DOHH2 (cell line): ENCODE results near the gene CDHR4.
A peak's percentile ranks its signal among the peaks of the same experiment; 100 is the strongest.
"Not testable (repeated sequence)": the region's sequence is repeated elsewhere in the genome, so short reads cannot be mapped to it uniquely, and the experiment has no call there.

Experiments used
- H3F3A ChIP-seq: fragments of 200-600 bp; sonication (generic), shearing (Covaris generic); 2 replicates; pipeline ENCODE4 v1.6.0; 2016; ENCODE audit warnings: antibody characterized with exemption, mild to moderate bottlenecking; ENCODE audit not compliant: control insufficient read depth, insufficient read depth
- H3K27ac ChIP-seq: fragments of 200-600 bp; sonication (generic); 2 replicates; pipeline ENCODE4 v1.5.1; 2014; ENCODE audit warnings: low read depth, mild to moderate bottlenecking, low read length, moderate library complexity
- H3K27me3 ChIP-seq: fragments of 200-600 bp; sonication (generic); 2 replicates; pipeline ENCODE4 v1.6.1; 2014; ENCODE audit warnings: mild to moderate bottlenecking, low read length, mixed read lengths; ENCODE audit not compliant: control insufficient read depth
- H3K36me3 ChIP-seq: fragments of 200-600 bp; sonication (generic); 2 replicates; pipeline ENCODE4 v1.6.1; 2014; ENCODE audit warnings: mild to moderate bottlenecking, low read length, moderate library complexity, mixed read lengths; ENCODE audit not compliant: control insufficient read depth
- H3K4me1 ChIP-seq: fragments of 200-600 bp; sonication (generic); 2 replicates; pipeline ENCODE4 v1.6.1; 2014; ENCODE audit warnings: mild to moderate bottlenecking, low read length, mixed read lengths; ENCODE audit not compliant: control insufficient read depth
- H3K4me2 ChIP-seq: fragments of 200-600 bp; sonication (generic); 2 replicates; pipeline ENCODE4 v1.6.0; 2014; ENCODE audit warnings: mild to moderate bottlenecking, low read length, moderate library complexity
- H3K4me3 ChIP-seq: fragments of 200-600 bp; sonication (generic); 2 replicates; pipeline ENCODE4 v1.5.1; 2014; ENCODE audit warnings: mild to moderate bottlenecking, low read length, mixed read lengths
- H3K79me2 ChIP-seq: fragments of 200-600 bp; sonication (generic); 2 replicates; pipeline ENCODE4 v1.6.1; 2014; ENCODE audit warnings: mild to moderate bottlenecking, low read length, mixed read lengths; ENCODE audit not compliant: control insufficient read depth
- H3K9me2 ChIP-seq: fragments of 200-600 bp; sonication (generic); replicated peaks from 2 replicates; pipeline ENCODE4 v1.6.1; 2014; ENCODE audit warnings: mild to moderate bottlenecking, low read length, mixed read lengths; ENCODE audit not compliant: control insufficient read depth
- H3K9me3 ChIP-seq: fragments of 200-600 bp; sonication (generic); 2 replicates; pipeline ENCODE4 v1.6.1; 2014; ENCODE audit warnings: antibody characterized with exemption, low read length, mixed read lengths; ENCODE audit not compliant: control insufficient read depth, insufficient read depth
- H4K20me1 ChIP-seq: fragments of 200-600 bp; sonication (generic); 2 replicates; pipeline ENCODE4 v1.6.0; 2014; ENCODE audit warnings: low read depth, mild to moderate bottlenecking, antibody characterized with exemption, low read length, moderate library complexity; ENCODE audit not compliant: control insufficient read depth, insufficient read depth
- EZH2phosphoT487 ChIP-seq: fragments of 200-600 bp; sonication (generic); IDR thresholded peaks from 2 replicates; pipeline ENCODE4 v1.6.1; 2017; ENCODE audit warnings: borderline replicate concordance, mild to moderate bottlenecking, antibody characterized with exemption, low read length, moderate library complexity, mixed read lengths
- TF ChIP-seq, protein P1 (sequence below): fragments of 200-600 bp; sonication (generic); IDR thresholded peaks from one replicate; pipeline ENCODE4 v1.5.1; 2014; ENCODE audit warnings: antibody characterized with exemption, mild to moderate bottlenecking, low read depth, low read length; ENCODE audit not compliant: poor library complexity, severe bottlenecking

The CDHR4 gene

DNA sequence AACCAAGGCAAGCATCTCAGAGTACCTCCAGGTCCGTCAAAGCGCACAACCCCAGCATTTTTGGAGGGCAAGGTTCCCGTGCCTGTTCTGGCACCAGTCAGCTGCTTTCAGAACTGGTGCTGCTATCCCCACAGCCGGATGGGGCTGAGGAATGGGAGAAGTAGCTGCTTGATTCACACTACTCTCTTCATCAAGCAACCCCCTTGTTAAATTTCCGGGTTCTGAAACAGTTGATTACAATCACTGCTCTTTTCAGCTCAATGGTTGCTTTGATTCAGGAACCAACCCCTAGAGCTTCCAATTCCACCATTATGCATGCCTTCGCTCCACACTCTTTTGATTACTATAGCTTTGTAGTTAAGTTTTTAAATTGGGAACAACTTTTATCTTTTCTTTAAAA lies 26.3 kb upstream of the CDHR4 start:
- H3K79me2 ChIP-seq, result no peaks in the 10 kb centered on the region
- peaks cover 35% of the 10 kb centered on the region for H3K36me3 ChIP-seq
- no peak overlapping the region for H3K4me2 ChIP-seq
- 0 out of 2 replicates have a peak, but pooled peaks cover 3% of the 10 kb centered on the region for H3F3A ChIP-seq
- no peaks in the 10 kb centered on the region for H3K27me3 ChIP-seq
- H3K4me1 ChIP-seq, result peaks cover 8% of the 10 kb centered on the region
- H3K4me3 ChIP-seq, result no peak overlapping the region
- H4K20me1 ChIP-seq, result no peaks in the 10 kb centered on the region
- no peaks in the 10 kb centered on the region for H3K9me2 ChIP-seq
- H3K27ac ChIP-seq, result no peak overlapping the region
- no peaks in the 10 kb centered on the region for H3K9me3 ChIP-seq
- no peak for TF ChIP-seq EZH2phosphoT487
- TF ChIP-seq, protein P1, sequence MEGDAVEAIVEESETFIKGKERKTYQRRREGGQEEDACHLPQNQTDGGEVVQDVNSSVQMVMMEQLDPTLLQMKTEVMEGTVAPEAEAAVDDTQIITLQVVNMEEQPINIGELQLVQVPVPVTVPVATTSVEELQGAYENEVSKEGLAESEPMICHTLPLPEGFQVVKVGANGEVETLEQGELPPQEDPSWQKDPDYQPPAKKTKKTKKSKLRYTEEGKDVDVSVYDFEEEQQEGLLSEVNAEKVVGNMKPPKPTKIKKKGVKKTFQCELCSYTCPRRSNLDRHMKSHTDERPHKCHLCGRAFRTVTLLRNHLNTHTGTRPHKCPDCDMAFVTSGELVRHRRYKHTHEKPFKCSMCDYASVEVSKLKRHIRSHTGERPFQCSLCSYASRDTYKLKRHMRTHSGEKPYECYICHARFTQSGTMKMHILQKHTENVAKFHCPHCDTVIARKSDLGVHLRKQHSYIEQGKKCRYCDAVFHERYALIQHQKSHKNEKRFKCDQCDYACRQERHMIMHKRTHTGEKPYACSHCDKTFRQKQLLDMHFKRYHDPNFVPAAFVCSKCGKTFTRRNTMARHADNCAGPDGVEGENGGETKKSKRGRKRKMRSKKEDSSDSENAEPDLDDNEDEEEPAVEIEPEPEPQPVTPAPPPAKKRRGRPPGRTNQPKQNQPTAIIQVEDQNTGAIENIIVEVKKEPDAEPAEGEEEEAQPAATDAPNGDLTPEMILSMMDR, result no peak

DNA sequence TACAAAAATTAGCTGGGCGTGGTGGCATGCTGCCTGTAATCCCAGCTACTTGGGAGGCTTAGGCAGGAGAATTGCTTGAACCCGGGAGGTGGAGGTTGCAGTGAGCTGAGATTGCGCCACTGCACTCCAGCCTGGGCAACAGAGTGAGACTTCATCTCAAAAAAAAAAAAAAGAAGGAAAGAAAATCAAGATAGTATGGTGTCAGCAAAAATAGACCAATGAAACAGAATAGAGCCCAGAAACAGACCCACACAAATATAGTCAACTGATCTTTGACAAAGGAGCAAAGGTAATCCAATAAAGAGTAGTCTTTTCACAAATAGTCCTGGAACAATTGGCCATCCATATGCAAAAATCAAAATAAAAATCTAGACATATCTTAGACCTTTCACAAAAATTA lies 23.5 kb upstream of the CDHR4 start:
- not testable (repeated sequence) for H3K9me2 ChIP-seq, H4K20me1 ChIP-seq, H3K4me3 ChIP-seq, H3F3A ChIP-seq, H3K4me2 ChIP-seq, H3K27me3 ChIP-seq, H3K4me1 ChIP-seq, H3K9me3 ChIP-seq, H3K27ac ChIP-seq, H3K79me2 ChIP-seq, H3K36me3 ChIP-seq

DNA sequence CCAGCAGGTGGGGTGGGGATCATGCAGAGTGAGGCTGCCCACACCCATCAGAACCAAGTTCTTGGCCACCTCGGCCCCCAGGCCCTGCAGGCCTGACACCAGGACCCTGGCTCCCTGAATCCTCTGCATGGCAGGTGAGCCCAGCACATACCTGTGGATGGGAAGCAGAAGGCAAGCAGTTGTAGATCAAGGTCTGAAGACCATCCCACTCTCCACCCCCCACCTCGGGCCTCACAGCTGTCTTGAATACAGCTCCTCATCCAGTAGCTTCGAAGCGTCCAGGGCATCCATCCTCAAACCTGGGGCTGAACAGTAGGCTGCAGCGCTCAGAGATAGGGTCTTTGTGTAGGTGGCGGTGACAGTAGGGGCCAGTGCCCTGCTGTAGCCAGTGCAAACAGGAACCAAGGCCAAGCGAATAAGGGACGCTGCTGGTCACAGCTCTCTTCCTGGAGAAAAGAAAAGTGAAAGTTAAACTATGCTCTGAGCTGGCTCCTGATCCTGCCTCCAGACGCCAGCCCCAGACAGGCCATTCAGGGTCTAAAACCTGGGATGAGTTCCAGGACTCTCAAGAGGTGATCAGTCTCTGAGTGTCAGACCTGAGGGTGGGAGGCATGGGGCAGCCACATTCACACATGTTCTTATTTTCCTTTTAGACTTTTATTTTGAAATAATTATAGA lies 14.0 kb upstream of the CDHR4 start, which contains the start of gene UBA7:
TSS of gene UBA7 (minus strand) at position 457 of the 678 bp plus-strand sequence. CDS start at position 291, 166 bp downstream.
- H4K20me1 ChIP-seq, result no peaks in the 10 kb centered on the region
- H3K9me2 ChIP-seq, result no peaks in the 10 kb centered on the region
- no peaks in the 10 kb centered on the region for H3K27me3 ChIP-seq
- H3K4me2 ChIP-seq, result peak within 1 kb of the TSS; percentile 70
- no peaks in the 10 kb centered on the region for H3F3A ChIP-seq
- TF ChIP-seq EZH2phosphoT487, result no peak
- TF ChIP-seq, protein P1, result no peak
- H3K9me3 ChIP-seq, result no peaks in the 10 kb centered on the region
- no peaks in the 10 kb centered on the region for H3K79me2 ChIP-seq
- no peaks in the 10 kb centered on the region for H3K36me3 ChIP-seq
- H3K4me3 ChIP-seq, result peak within 1 kb of the TSS; percentile 56
- peaks cover 42% of the 10 kb centered on the region for H3K4me1 ChIP-seq
- H3K27ac ChIP-seq, result peak within 1 kb of the TSS; percentile 18; the same call in 1 of the 2 replicates

DNA sequence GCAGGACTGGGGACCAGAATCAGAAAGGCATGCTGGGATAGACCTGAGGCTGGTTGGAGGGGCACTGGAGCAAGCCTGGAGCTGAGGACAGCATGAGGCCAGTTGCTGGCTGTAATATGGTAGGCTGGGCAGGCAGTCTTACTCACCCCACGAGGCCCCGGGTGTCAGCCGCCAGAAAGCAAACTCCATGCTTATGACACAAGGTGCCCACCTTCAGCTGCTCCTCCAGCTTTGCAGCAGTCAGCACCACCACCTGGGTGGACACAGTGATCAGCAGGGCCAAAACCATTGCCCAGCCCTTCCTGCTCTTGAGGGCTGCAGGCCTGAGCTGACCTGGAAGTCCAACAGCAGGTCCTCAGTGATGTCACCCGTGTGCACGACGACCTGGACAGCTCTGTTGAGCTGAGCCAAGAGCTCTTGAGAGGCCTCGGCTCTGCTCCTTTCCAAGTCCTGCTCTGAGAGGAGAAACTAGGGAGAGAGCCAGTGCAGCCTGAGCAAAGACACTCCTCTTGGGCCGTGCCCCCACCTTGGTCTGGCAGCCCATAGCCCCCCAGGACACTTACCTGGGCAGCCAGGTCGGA lies 13.3 kb upstream of the CDHR4 start:
- TF ChIP-seq, protein P1, result no peak
- TF ChIP-seq EZH2phosphoT487, result no peak
- H3K4me3 ChIP-seq, result peak overlapping the region; percentile 56

More for the DNA sequence above, 13.3 kb upstream of the CDHR4 start:
- H3F3A ChIP-seq, result no peaks in the 10 kb centered on the region
- peaks cover 48% of the 10 kb centered on the region for H3K4me1 ChIP-seq
- no peaks in the 10 kb centered on the region for H4K20me1 ChIP-seq
- no peaks in the 10 kb centered on the region for H3K79me2 ChIP-seq
- peak overlapping the region; percentile 70 for H3K4me2 ChIP-seq
- H3K9me3 ChIP-seq, result no peaks in the 10 kb centered on the region
- no peaks in the 10 kb centered on the region for H3K36me3 ChIP-seq
- no peaks in the 10 kb centered on the region for H3K27me3 ChIP-seq
- no peak overlapping the region for H3K27ac ChIP-seq
- no peaks in the 10 kb centered on the region for H3K9me2 ChIP-seq
